Endodermal cell (in vitro differentiated cells): ENCODE results near the gene CYP8B1. TPM values are rescaled to one million over a fixed set of nuclear protein-coding genes. Genes with fewer than 3 reads are reported as not detected.

Experiments used
- DNase-seq: peaks from one replicate; pipeline ENCODE4 v3.0.0-alpha.2; 2017
- H3K27ac ChIP-seq: 2 replicates; pipeline ENCODE4 v1.5.1; 2013; ENCODE audit warnings: mild to moderate bottlenecking, low read depth, low read length, moderate library complexity
- H3K27me3 ChIP-seq: 2 replicates; pipeline ENCODE4 v1.6.1; 2013; ENCODE audit warnings: mild to moderate bottlenecking, low read length, moderate library complexity; ENCODE audit not compliant: insufficient read depth, control insufficient read depth, poor library complexity, severe bottlenecking
- H3K36me3 ChIP-seq: 2 replicates; pipeline ENCODE4 v1.7.0; 2013; ENCODE audit warnings: mild to moderate bottlenecking, low read length, moderate library complexity; ENCODE audit not compliant: control insufficient read depth, insufficient read depth
- H3K4me1 ChIP-seq: one replicate; pipeline ENCODE4 v1.7.0; 2013; ENCODE audit warnings: low read length; ENCODE audit not compliant: control insufficient read depth, insufficient read depth
- H3K4me3 ChIP-seq: 2 replicates; pipeline ENCODE4 v1.5.1; 2013; ENCODE audit warnings: mild to moderate bottlenecking, low read length, moderate library complexity
- H3K9ac ChIP-seq: 2 replicates; pipeline ENCODE4 v1.6.1; 2013; ENCODE audit warnings: mild to moderate bottlenecking, low read length, moderate library complexity; ENCODE audit not compliant: poor library complexity, severe bottlenecking; ENCODE audit errors: extremely low read depth
- H3K9me3 ChIP-seq: 2 replicates; pipeline ENCODE4 v1.6.1; 2013; ENCODE audit warnings: mild to moderate bottlenecking, low read length, moderate library complexity; ENCODE audit not compliant: control insufficient read depth
- H3K27ac Mint-ChIP-seq: 2 replicates; pipeline ENCODE4 v1.8.0; 2020; ENCODE audit warnings: mixed read lengths
- H3K27me3 Mint-ChIP-seq: 2 replicates; pipeline ENCODE4 v1.8.0; 2021; ENCODE audit warnings: mild to moderate bottlenecking, mixed read lengths; ENCODE audit not compliant: insufficient read depth
- H3K36me3 Mint-ChIP-seq: 2 replicates; pipeline ENCODE4 v1.8.0; 2020; ENCODE audit warnings: low read depth, mixed read lengths
- H3K4me1 Mint-ChIP-seq: 2 replicates; pipeline ENCODE4 v1.8.0; 2020; ENCODE audit warnings: mixed read lengths
- H3K4me3 Mint-ChIP-seq: 2 replicates; pipeline ENCODE4 v1.8.0; 2020; ENCODE audit warnings: mild to moderate bottlenecking, moderate library complexity, mixed read lengths
- H3K9me3 Mint-ChIP-seq: 2 replicates; pipeline ENCODE4 v1.8.0; 2020; ENCODE audit warnings: mild to moderate bottlenecking, mixed read lengths
- WGBS, 2 experiments: methylation state at CpG; one replicate each; pipeline versions ENCODE4 v1.1.5 to v1.1.7; 2013; ENCODE audit warnings: missing lambda C conversion rate in 2 of 2, mixed read lengths in 1 of 2; ENCODE audit not compliant: insufficient coverage in 1 of 2, insufficient read length in 1 of 2; 5-methylcytosine and 5-hydroxymethylcytosine counted together
- total RNA-seq, 2 donors: library from RNA; stranded (reverse); fragmentation: NEBNext Ultra II Directional in 1 of 2; extraction: Animal tissue kit (Norgen Biotek cat#: 25700) in 1 of 2; gene quantifications; 2 replicates in 1 of 2; 3 replicates in 1 of 2; pipeline ENCODE4 v1.2.1, GENCODE V29; 2021
- TF ChIP-seq, protein P1 (sequence below): fragments of 200-600 bp; sonication (generic); conservative IDR thresholded peaks from 2 replicates; pipeline ENCODE4 v1.5.0; 2021; ENCODE audit warnings: antibody characterized with exemption, mild to moderate bottlenecking

The CYP8B1 gene
- total RNA-seq, 2 donors from 2014 or later, result not detected

DNA sequence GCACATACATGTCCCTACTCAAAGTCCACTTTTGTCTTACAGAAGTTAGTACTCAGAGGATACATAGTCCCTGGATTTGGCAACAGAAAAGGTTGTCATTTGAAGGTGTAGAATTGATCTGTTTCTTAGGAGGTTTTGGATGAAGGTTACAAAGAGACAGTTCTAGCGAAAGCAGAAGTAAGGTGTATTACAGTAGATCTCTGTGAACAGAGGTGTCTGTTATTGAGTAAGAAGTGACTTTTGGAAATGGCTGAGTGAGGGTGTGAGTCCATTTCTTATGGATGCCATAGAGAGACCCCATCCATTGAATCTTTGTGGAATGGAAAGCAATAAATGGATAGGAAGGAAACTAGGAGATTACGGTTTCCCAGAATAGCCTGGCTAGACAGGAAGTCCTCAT, 35.9 kb upstream of the CYP8B1 start:
- H3K36me3 Mint-ChIP-seq, result peaks cover 23% of the 10 kb centered on the region
- H3K4me3 Mint-ChIP-seq, result no peak overlapping the region
- H3K9ac ChIP-seq, result no peak overlapping the region
- no peaks in the 10 kb centered on the region for H3K27me3 ChIP-seq
- H3K4me1 Mint-ChIP-seq, result peaks cover 2% of the 10 kb centered on the region
- no peak for DNase-seq
- H3K27ac ChIP-seq, result no peak overlapping the region
- TF ChIP-seq, protein P1, sequence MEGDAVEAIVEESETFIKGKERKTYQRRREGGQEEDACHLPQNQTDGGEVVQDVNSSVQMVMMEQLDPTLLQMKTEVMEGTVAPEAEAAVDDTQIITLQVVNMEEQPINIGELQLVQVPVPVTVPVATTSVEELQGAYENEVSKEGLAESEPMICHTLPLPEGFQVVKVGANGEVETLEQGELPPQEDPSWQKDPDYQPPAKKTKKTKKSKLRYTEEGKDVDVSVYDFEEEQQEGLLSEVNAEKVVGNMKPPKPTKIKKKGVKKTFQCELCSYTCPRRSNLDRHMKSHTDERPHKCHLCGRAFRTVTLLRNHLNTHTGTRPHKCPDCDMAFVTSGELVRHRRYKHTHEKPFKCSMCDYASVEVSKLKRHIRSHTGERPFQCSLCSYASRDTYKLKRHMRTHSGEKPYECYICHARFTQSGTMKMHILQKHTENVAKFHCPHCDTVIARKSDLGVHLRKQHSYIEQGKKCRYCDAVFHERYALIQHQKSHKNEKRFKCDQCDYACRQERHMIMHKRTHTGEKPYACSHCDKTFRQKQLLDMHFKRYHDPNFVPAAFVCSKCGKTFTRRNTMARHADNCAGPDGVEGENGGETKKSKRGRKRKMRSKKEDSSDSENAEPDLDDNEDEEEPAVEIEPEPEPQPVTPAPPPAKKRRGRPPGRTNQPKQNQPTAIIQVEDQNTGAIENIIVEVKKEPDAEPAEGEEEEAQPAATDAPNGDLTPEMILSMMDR, result no peak
- H3K9me3 ChIP-seq, result peaks cover 45% of the 10 kb centered on the region
- no peak overlapping the region for H3K4me3 ChIP-seq
- H3K27me3 Mint-ChIP-seq, result peaks cover 1% of the 10 kb centered on the region
- H3K4me1 ChIP-seq, result no peaks in the 10 kb centered on the region
- H3K27ac Mint-ChIP-seq, result no peak overlapping the region
- H3K9me3 Mint-ChIP-seq, result peaks cover 73% of the 10 kb centered on the region
- 88 to 100% methylated on average over 1 to 2 of the region's 2 CpGs for WGBS, 2 experiments
- H3K36me3 ChIP-seq, result no peaks in the 10 kb centered on the region

DNA sequence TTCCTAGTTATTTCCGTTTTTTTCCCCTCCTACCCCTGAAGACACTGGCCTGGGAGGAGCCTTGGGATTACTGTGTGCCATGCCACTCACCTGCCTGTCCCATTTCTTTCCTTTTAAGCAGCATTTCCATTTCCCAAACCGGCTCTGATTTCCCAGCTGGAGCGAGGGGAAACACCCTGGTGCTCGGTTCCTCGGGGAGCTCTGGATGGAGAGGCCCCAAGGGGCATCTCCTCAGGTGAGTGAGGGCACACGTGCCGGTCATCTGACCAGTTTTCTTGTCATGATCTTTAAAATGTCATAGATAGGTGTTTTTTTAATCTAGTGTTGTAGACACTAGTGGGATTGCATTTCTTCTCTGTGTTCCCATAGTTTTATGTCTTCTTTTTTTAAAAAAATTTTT, 33.0 kb upstream of the CYP8B1 start:
- no peak overlapping the region for H3K9ac ChIP-seq
- Mint-ChIP-seq H3K27ac (no peak overlapping the region), H3K36me3 (peaks cover 8% of the 10 kb centered on the region), H3K4me1 (peaks cover 3% of the 10 kb centered on the region), H3K4me3 (no peak overlapping the region), H3K27me3 (peaks cover 8% of the 10 kb centered on the region), H3K9me3 (peaks cover 65% of the 10 kb centered on the region)
- no peak overlapping the region for H3K27ac ChIP-seq
- WGBS, 2 experiments, result 83% methylated on average over 2 to 7 of the region's 7 CpGs
- H3K27me3 ChIP-seq, result no peaks in the 10 kb centered on the region
- peaks cover 38% of the 10 kb centered on the region for H3K9me3 ChIP-seq
- no peak for DNase-seq
- TF ChIP-seq, protein P1, result no peak
- no peaks in the 10 kb centered on the region for H3K4me1 ChIP-seq
- H3K36me3 ChIP-seq, result no peaks in the 10 kb centered on the region
- H3K4me3 ChIP-seq, result no peak overlapping the region

DNA sequence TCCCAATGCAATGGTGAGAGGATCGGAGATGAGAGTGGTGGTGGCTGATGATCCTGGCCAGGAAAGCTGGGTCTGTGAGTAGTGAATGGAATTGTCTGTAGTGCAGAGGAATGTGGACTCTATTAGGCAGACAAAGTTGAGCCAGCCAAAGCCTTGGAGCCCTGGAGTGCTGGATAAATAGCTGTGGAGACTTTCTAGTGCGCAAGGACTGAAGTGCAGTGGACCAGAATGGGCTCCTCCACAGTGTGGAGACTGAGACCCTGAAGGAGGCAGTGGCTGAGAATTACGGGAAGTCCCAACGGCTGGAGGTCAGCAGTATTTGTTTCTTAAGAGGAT, 31.1 kb upstream of the CYP8B1 start:
- no peak overlapping the region for H3K9ac ChIP-seq
- peaks cover 32% of the 10 kb centered on the region for H3K9me3 ChIP-seq
- Mint-ChIP-seq H3K4me1 (peaks cover 3% of the 10 kb centered on the region), H3K4me3 (peak overlapping the region; percentile 4), H3K27ac (no peak overlapping the region), H3K36me3 (peaks cover 5% of the 10 kb centered on the region), H3K27me3 (peaks cover 13% of the 10 kb centered on the region), H3K9me3 (peaks cover 60% of the 10 kb centered on the region)
- no peak for DNase-seq
- no peak overlapping the region for H3K4me3 ChIP-seq
- H3K36me3 ChIP-seq, result no peaks in the 10 kb centered on the region
- TF ChIP-seq, protein P1, result no peak
- no peaks in the 10 kb centered on the region for H3K27me3 ChIP-seq
- WGBS, 2 experiments, result 91 to 93% methylated on average over 4 of the region's 4 CpGs
- no peak overlapping the region for H3K27ac ChIP-seq
- no peaks in the 10 kb centered on the region for H3K4me1 ChIP-seq
